ENCODE data around the gene SPIRE1.
"Not testable (repeated sequence)": the region's sequence is repeated elsewhere in the genome, so short reads cannot be mapped to it uniquely, and the experiment has no call there.

Gene SPIRE1

GRCh38 chr18:12491611-12492435 lies 166.1 kb downstream of the SPIRE1 start:
- H3K4me2 ChIP-seq, result no peak overlapping the region
- TF ChIP-seq CTCF (conservative IDR thresholded peaks at IDR 0.05; ENCODE audit: low read depth, low read length), result no peak
- no peaks in the 10 kb centered on the region for H3K79me2 ChIP-seq (ENCODE audit: insufficient read depth, low read depth)
- no peak overlapping the region for H3K27ac ChIP-seq
- no peak overlapping the region for H3K9ac ChIP-seq
- H3K36me3 ChIP-seq (ENCODE audit: insufficient read depth), result no peaks in the 10 kb centered on the region
- no peak overlapping the region for H2AFZ ChIP-seq (ENCODE audit: low read depth)
- H3K4me3 ChIP-seq (IDR thresholded peaks at IDR 0.05; ENCODE audit: insufficient read depth, low read depth, low read length), result no peak overlapping the region
- H3K27me3 ChIP-seq (ENCODE audit: insufficient read depth, low read depth), result no peaks in the 10 kb centered on the region
- H3K4me1 ChIP-seq (ENCODE audit: low read depth, poor library complexity, severe bottlenecking), result no peaks in the 10 kb centered on the region
- H4K20me1 ChIP-seq (ENCODE audit: insufficient read depth), result no peaks in the 10 kb centered on the region

- Histone ChIP-seq H4K20me1 (ENCODE audit: insufficient read depth) (no peaks in the 10 kb centered on the region), H3K4me1 (ENCODE audit: low read depth, poor library complexity, severe bottlenecking) (peaks cover 12% of the 10 kb centered on the region), H3K4me2 (peak overlapping the region; percentile 18; the same call in 1 of the 2 replicates), H3K27me3 (ENCODE audit: insufficient read depth, low read depth) (no peaks in the 10 kb centered on the region), H3K79me2 (ENCODE audit: insufficient read depth, low read depth) (no peaks in the 10 kb centered on the region), H3K27ac (no peak overlapping the region), H3K9ac (no peak overlapping the region), H2AFZ (ENCODE audit: low read depth) (no peak overlapping the region), H3K4me3 (IDR thresholded peaks at IDR 0.05; ENCODE audit: insufficient read depth, low read depth, low read length) (no peak overlapping the region), H3K36me3 (ENCODE audit: insufficient read depth) (no peaks in the 10 kb centered on the region)
- TF ChIP-seq CTCF (conservative IDR thresholded peaks at IDR 0.05; ENCODE audit: low read depth, low read length), result no peak
Measured at GRCh38 chr18:12485479-12486105, 172.3 kb downstream of the SPIRE1 start.

- not testable (repeated sequence) for H3K27ac ChIP-seq; H3K9ac ChIP-seq; H2AFZ ChIP-seq (ENCODE audit: low read depth); H3K4me2 ChIP-seq; H3K36me3 ChIP-seq (ENCODE audit: insufficient read depth); H3K4me3 ChIP-seq (IDR thresholded peaks at IDR 0.05; ENCODE audit: insufficient read depth, low read depth, low read length); H3K79me2 ChIP-seq (ENCODE audit: insufficient read depth, low read depth); H4K20me1 ChIP-seq (ENCODE audit: insufficient read depth); H3K27me3 ChIP-seq (ENCODE audit: insufficient read depth, low read depth)
- peaks cover 12% of the 10 kb centered on the region for H3K4me1 ChIP-seq (ENCODE audit: low read depth, poor library complexity, severe bottlenecking)
Measured at GRCh38 chr18:12481915-12482314, 176.0 kb downstream of the SPIRE1 start.

- no peak for TF ChIP-seq CTCF (conservative IDR thresholded peaks at IDR 0.05; ENCODE audit: low read depth, low read length)
- H3K27me3 ChIP-seq (ENCODE audit: insufficient read depth, low read depth), result no peaks in the 10 kb centered on the region
- H4K20me1 ChIP-seq (ENCODE audit: insufficient read depth), result no peaks in the 10 kb centered on the region
- H3K79me2 ChIP-seq (ENCODE audit: insufficient read depth, low read depth), result no peaks in the 10 kb centered on the region
- H3K4me1 ChIP-seq (ENCODE audit: low read depth, poor library complexity, severe bottlenecking), result no peaks in the 10 kb centered on the region
- no peaks in the 10 kb centered on the region for H3K36me3 ChIP-seq (ENCODE audit: insufficient read depth)
- H3K9ac ChIP-seq, result no peak overlapping the region
- no peak overlapping the region for H2AFZ ChIP-seq (ENCODE audit: low read depth)
- no peak overlapping the region for H3K4me2 ChIP-seq
- H3K4me3 ChIP-seq (IDR thresholded peaks at IDR 0.05; ENCODE audit: insufficient read depth, low read depth, low read length), result no peak overlapping the region
- no peak overlapping the region for H3K27ac ChIP-seq
Measured at GRCh38 chr18:12479982-12480381, 177.9 kb downstream of the SPIRE1 start.

GRCh38 chr18:12479536-12479935 lies 178.4 kb downstream of the SPIRE1 start:
- Histone ChIP-seq H3K4me3 (IDR thresholded peaks at IDR 0.05; ENCODE audit: insufficient read depth, low read depth, low read length) (no peak overlapping the region), H3K4me1 (ENCODE audit: low read depth, poor library complexity, severe bottlenecking) (no peaks in the 10 kb centered on the region), H3K4me2 (no peak overlapping the region), H3K27me3 (ENCODE audit: insufficient read depth, low read depth) (no peaks in the 10 kb centered on the region), H3K36me3 (ENCODE audit: insufficient read depth) (no peaks in the 10 kb centered on the region), H3K27ac (no peak overlapping the region), H2AFZ (ENCODE audit: low read depth) (no peak overlapping the region), H3K9ac (no peak overlapping the region), H3K79me2 (ENCODE audit: insufficient read depth, low read depth) (no peaks in the 10 kb centered on the region), H4K20me1 (ENCODE audit: insufficient read depth) (no peaks in the 10 kb centered on the region)
- no peak for TF ChIP-seq CTCF (conservative IDR thresholded peaks at IDR 0.05; ENCODE audit: low read depth, low read length)

Measured in KMS-11 (cell line).